Measurements from ENCODE around the gene FMN1. TPM values are rescaled to one million over a fixed set of nuclear protein-coding genes. Genes with fewer than 3 reads are reported as not detected.

The FMN1 gene
- polyA plus RNA-seq: 1 to 10 TPM; 1.0 to 2.1 TPM

- Histone ChIP-seq H3K9me3 (ENCODE audit: control insufficient read depth in 2 of 2, insufficient read depth in 1 of 2, low read depth in 1 of 2, low read length in 1 of 2) (no peaks in the 10 kb centered on the region), H3K36me3 (ENCODE audit: control insufficient read depth in 2 of 2, insufficient read depth in 2 of 2, low read length in 1 of 2) (no peaks in the 10 kb centered on the region), H3K4me1 (ENCODE audit: control insufficient read depth in 2 of 2, insufficient read depth in 2 of 2, low read length in 1 of 2) (peaks cover 0 to 6% of the 10 kb centered on the region in 2 donors), H3K27me3 (ENCODE audit: control insufficient read depth in 1 of 2, insufficient read depth in 2 of 2, low read length in 2 of 2) (peaks cover 0 to 7% of the 10 kb centered on the region in 2 donors), H3K27ac (ENCODE audit: low read depth in 2 of 2, low read length in 1 of 2) (peak within 1 kb of the TSS; percentile 20 to 28), H3K4me3 (ENCODE audit: low read depth in 1 of 2, low read length in 2 of 2) (peak within 1 kb of the TSS; percentile 35 to 54)
- WGBS, 2 donors: 10% methylated on average over 42 to 46 of the region's 46 CpGs
Measured at GRCh38 chr15:33194704-33195670, at the start of gene FMN1. Gene FMN1 (minus strand): TSS chr15:33194714. CDS start chr15:33154914, 39,800 bp downstream.

- Histone ChIP-seq H3K9me3 (ENCODE audit: control insufficient read depth in 2 of 2, insufficient read depth in 1 of 2, low read depth in 1 of 2, low read length in 1 of 2) (no peaks in the 10 kb centered on the region), H3K4me3 (ENCODE audit: low read depth in 1 of 2, low read length in 2 of 2) (no peak overlapping the region), H3K36me3 (ENCODE audit: control insufficient read depth in 2 of 2, insufficient read depth in 2 of 2, low read length in 1 of 2) (no peaks in the 10 kb centered on the region), H3K4me1 (ENCODE audit: control insufficient read depth in 2 of 2, insufficient read depth in 2 of 2, low read length in 1 of 2) (no peaks in the 10 kb centered on the region), H3K27me3 (ENCODE audit: control insufficient read depth in 1 of 2, insufficient read depth in 2 of 2, low read length in 2 of 2) (no peaks in the 10 kb centered on the region), H3K27ac (ENCODE audit: low read depth in 2 of 2, low read length in 1 of 2) (no peak overlapping the region)
- 59 to 75% methylated on average over 1 of the region's 1 CpG for WGBS, 2 donors
Measured at GRCh38 chr15:33243869-33244268, 49.4 kb upstream of the FMN1 start.

GRCh38 chr15:33243393-33243792, 48.9 kb upstream of the FMN1 start:
- H3K4me3 ChIP-seq (ENCODE audit: low read depth in 1 of 2, low read length in 2 of 2): no peak overlapping the region
- WGBS, 2 donors: 92 to 98% methylated on average over 2 of the region's 2 CpGs
- no peaks in the 10 kb centered on the region for H3K36me3 ChIP-seq (ENCODE audit: control insufficient read depth in 2 of 2, insufficient read depth in 2 of 2, low read length in 1 of 2)
- H3K27ac ChIP-seq (ENCODE audit: low read depth in 2 of 2, low read length in 1 of 2): no peak overlapping the region
- H3K9me3 ChIP-seq (ENCODE audit: control insufficient read depth in 2 of 2, insufficient read depth in 1 of 2, low read depth in 1 of 2, low read length in 1 of 2): no peaks in the 10 kb centered on the region
- no peaks in the 10 kb centered on the region for H3K4me1 ChIP-seq (ENCODE audit: control insufficient read depth in 2 of 2, insufficient read depth in 2 of 2, low read length in 1 of 2)
- H3K27me3 ChIP-seq (ENCODE audit: control insufficient read depth in 1 of 2, insufficient read depth in 2 of 2, low read length in 2 of 2): no peaks in the 10 kb centered on the region

GRCh38 chr15:33242669-33243191, 48.2 kb upstream of the FMN1 start:
- Histone ChIP-seq H3K27ac (ENCODE audit: low read depth in 2 of 2, low read length in 1 of 2) (no peak overlapping the region), H3K4me1 (ENCODE audit: control insufficient read depth in 2 of 2, insufficient read depth in 2 of 2, low read length in 1 of 2) (no peaks in the 10 kb centered on the region), H3K36me3 (ENCODE audit: control insufficient read depth in 2 of 2, insufficient read depth in 2 of 2, low read length in 1 of 2) (no peaks in the 10 kb centered on the region), H3K9me3 (ENCODE audit: control insufficient read depth in 2 of 2, insufficient read depth in 1 of 2, low read depth in 1 of 2, low read length in 1 of 2) (no peaks in the 10 kb centered on the region), H3K27me3 (ENCODE audit: control insufficient read depth in 1 of 2, insufficient read depth in 2 of 2, low read length in 2 of 2) (no peaks in the 10 kb centered on the region), H3K4me3 (ENCODE audit: low read depth in 1 of 2, low read length in 2 of 2) (no peak overlapping the region)
- 78% methylated on average over 5 of the region's 5 CpGs for WGBS, 2 donors

GRCh38 chr15:33242165-33242564, 47.7 kb upstream of the FMN1 start:
- 40 to 50% methylated on average over 1 of the region's 1 CpG for WGBS, 2 donors

GRCh38 chr15:33236841-33237509, 42.5 kb upstream of the FMN1 start:
- WGBS, 2 donors: 47 to 65% methylated on average over 4 of the region's 4 CpGs
- Histone ChIP-seq H3K27me3 (ENCODE audit: control insufficient read depth in 1 of 2, insufficient read depth in 2 of 2, low read length in 2 of 2) (no peaks in the 10 kb centered on the region), H3K36me3 (ENCODE audit: control insufficient read depth in 2 of 2, insufficient read depth in 2 of 2, low read length in 1 of 2) (no peaks in the 10 kb centered on the region)

More at GRCh38 chr15:33242165-33242564, 47.7 kb upstream of the FMN1 start:
- Histone ChIP-seq H3K36me3 (ENCODE audit: control insufficient read depth in 2 of 2, insufficient read depth in 2 of 2, low read length in 1 of 2) (no peaks in the 10 kb centered on the region), H3K27me3 (ENCODE audit: control insufficient read depth in 1 of 2, insufficient read depth in 2 of 2, low read length in 2 of 2) (no peaks in the 10 kb centered on the region), H3K27ac (ENCODE audit: low read depth in 2 of 2, low read length in 1 of 2) (no peak overlapping the region), H3K4me3 (ENCODE audit: low read depth in 1 of 2, low read length in 2 of 2) (no peak overlapping the region), H3K9me3 (ENCODE audit: control insufficient read depth in 2 of 2, insufficient read depth in 1 of 2, low read depth in 1 of 2, low read length in 1 of 2) (no peaks in the 10 kb centered on the region), H3K4me1 (ENCODE audit: control insufficient read depth in 2 of 2, insufficient read depth in 2 of 2, low read length in 1 of 2) (no peaks in the 10 kb centered on the region)

GRCh38 chr15:33234020-33234461, 39.5 kb upstream of the FMN1 start:
- Histone ChIP-seq H3K4me1 (ENCODE audit: control insufficient read depth in 2 of 2, insufficient read depth in 2 of 2, low read length in 1 of 2) (no peaks in the 10 kb centered on the region), H3K27ac (ENCODE audit: low read depth in 2 of 2, low read length in 1 of 2) (no peak overlapping the region), H3K27me3 (ENCODE audit: control insufficient read depth in 1 of 2, insufficient read depth in 2 of 2, low read length in 2 of 2) (no peaks in the 10 kb centered on the region), H3K9me3 (ENCODE audit: control insufficient read depth in 2 of 2, insufficient read depth in 1 of 2, low read depth in 1 of 2, low read length in 1 of 2) (no peaks in the 10 kb centered on the region), H3K4me3 (ENCODE audit: low read depth in 1 of 2, low read length in 2 of 2) (no peak overlapping the region), H3K36me3 (ENCODE audit: control insufficient read depth in 2 of 2, insufficient read depth in 2 of 2, low read length in 1 of 2) (no peaks in the 10 kb centered on the region)
- 28 to 41% methylated on average over 5 of the region's 5 CpGs for WGBS, 2 donors

More at GRCh38 chr15:33236841-33237509, 42.5 kb upstream of the FMN1 start:
- H3K4me1 ChIP-seq (ENCODE audit: control insufficient read depth in 2 of 2, insufficient read depth in 2 of 2, low read length in 1 of 2): no peaks in the 10 kb centered on the region
- no peak overlapping the region for H3K27ac ChIP-seq (ENCODE audit: low read depth in 2 of 2, low read length in 1 of 2)
- no peaks in the 10 kb centered on the region for H3K9me3 ChIP-seq (ENCODE audit: control insufficient read depth in 2 of 2, insufficient read depth in 1 of 2, low read depth in 1 of 2, low read length in 1 of 2)
- no peak overlapping the region for H3K4me3 ChIP-seq (ENCODE audit: low read depth in 1 of 2, low read length in 2 of 2)

- H3K9me3 ChIP-seq (ENCODE audit: control insufficient read depth in 2 of 2, insufficient read depth in 1 of 2, low read depth in 1 of 2, low read length in 1 of 2): no peaks in the 10 kb centered on the region
- no peaks in the 10 kb centered on the region for H3K36me3 ChIP-seq (ENCODE audit: control insufficient read depth in 2 of 2, insufficient read depth in 2 of 2, low read length in 1 of 2)
- 74 to 79% methylated on average over 3 of the region's 3 CpGs for WGBS, 2 donors
- H3K4me1 ChIP-seq (ENCODE audit: control insufficient read depth in 2 of 2, insufficient read depth in 2 of 2, low read length in 1 of 2): no peaks in the 10 kb centered on the region
- H3K4me3 ChIP-seq (ENCODE audit: low read depth in 1 of 2, low read length in 2 of 2): no peak overlapping the region
- H3K27me3 ChIP-seq (ENCODE audit: control insufficient read depth in 1 of 2, insufficient read depth in 2 of 2, low read length in 2 of 2): no peaks in the 10 kb centered on the region
- H3K27ac ChIP-seq (ENCODE audit: low read depth in 2 of 2, low read length in 1 of 2): no peak overlapping the region
Measured at GRCh38 chr15:33226559-33227181, 32.2 kb upstream of the FMN1 start.

- WGBS, 2 donors: 36 to 50% methylated on average over 2 of the region's 2 CpGs
- H3K4me3 ChIP-seq (ENCODE audit: low read depth in 1 of 2, low read length in 2 of 2): no peak overlapping the region
- H3K27me3 ChIP-seq (ENCODE audit: control insufficient read depth in 1 of 2, insufficient read depth in 2 of 2, low read length in 2 of 2): no peaks in the 10 kb centered on the region
- H3K4me1 ChIP-seq (ENCODE audit: control insufficient read depth in 2 of 2, insufficient read depth in 2 of 2, low read length in 1 of 2): no peaks in the 10 kb centered on the region
- no peaks in the 10 kb centered on the region for H3K9me3 ChIP-seq (ENCODE audit: control insufficient read depth in 2 of 2, insufficient read depth in 1 of 2, low read depth in 1 of 2, low read length in 1 of 2)
- H3K27ac ChIP-seq (ENCODE audit: low read depth in 2 of 2, low read length in 1 of 2): no peak overlapping the region
- no peaks in the 10 kb centered on the region for H3K36me3 ChIP-seq (ENCODE audit: control insufficient read depth in 2 of 2, insufficient read depth in 2 of 2, low read length in 1 of 2)
Measured at GRCh38 chr15:33218071-33218491, 23.6 kb upstream of the FMN1 start.

Data from esophagus (tissue), 2 donors.